Fibroblast of the aortic adventitia (primary cell): ENCODE results near the gene ELOVL6. TPM values are rescaled to one million over a fixed set of nuclear protein-coding genes. Genes with fewer than 3 reads are reported as not detected.

Source experiments
- DNase-seq: peaks from one replicate; pipeline ENCODE4 v3.0.0-alpha.2; 2010; ENCODE audit warnings: low read depth
- H3K4me3 ChIP-seq: 2 replicates; pipeline ENCODE4 v1.5.1; 2011; ENCODE audit warnings: low read depth, mild to moderate bottlenecking, control low read depth, low read length, moderate library complexity
- total RNA-seq: library from RNA; depleted of rRNA; stranded (reverse); fragments of >200 nt; gene quantifications from 2 replicates; pipeline ENCODE4 v1.2.3, GENCODE V29; 2012; ENCODE audit warnings: low replicate concordance
- TF ChIP-seq, protein P1 (sequence below): IDR thresholded peaks from 2 replicates; pipeline ENCODE4 v1.5.1; 2011; ENCODE audit warnings: mild to moderate bottlenecking, low read length, control low read depth, inconsistent platforms; ENCODE audit not compliant: insufficient read depth

ELOVL6 gene
- total RNA-seq, 1 donor, result 23.0 TPM

DNA sequence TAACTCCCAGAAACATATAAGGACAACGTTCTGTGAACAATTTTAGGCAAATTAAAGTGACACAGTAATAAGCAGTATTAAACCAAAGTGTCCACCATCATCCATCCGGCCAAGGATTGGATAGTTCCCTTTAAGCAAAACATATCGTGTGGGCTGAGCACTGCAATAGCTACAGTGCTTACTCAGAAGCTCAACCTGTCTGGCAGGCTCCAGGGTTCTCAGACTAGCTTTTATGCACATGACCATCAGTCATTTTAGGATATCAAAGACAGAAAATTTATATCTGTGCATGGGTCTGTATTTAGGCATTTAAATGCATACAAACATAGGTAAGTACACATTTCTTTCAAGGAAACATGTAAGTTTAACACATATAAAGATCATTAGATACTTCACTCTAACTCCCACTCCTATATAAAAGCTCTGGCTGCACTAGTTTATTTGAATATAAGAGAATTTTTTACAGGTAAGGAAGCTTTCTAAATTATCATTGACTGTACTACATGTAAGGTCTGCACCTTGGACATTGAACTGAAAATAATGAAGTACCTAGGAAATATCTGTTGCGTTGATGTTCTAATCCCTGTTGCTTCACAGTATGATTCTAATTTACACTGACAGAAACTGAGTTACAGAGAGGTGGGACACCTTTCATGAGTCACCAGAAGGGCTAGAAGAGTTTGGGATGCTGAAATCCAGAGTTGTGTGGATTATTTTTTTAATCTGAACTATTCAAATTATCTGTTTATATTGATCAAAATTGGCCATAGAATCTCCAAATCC is 67.6 kb downstream of the ELOVL6 start:
- no peak for DNase-seq
- no peak overlapping the region for H3K4me3 ChIP-seq
- TF ChIP-seq, protein P1, sequence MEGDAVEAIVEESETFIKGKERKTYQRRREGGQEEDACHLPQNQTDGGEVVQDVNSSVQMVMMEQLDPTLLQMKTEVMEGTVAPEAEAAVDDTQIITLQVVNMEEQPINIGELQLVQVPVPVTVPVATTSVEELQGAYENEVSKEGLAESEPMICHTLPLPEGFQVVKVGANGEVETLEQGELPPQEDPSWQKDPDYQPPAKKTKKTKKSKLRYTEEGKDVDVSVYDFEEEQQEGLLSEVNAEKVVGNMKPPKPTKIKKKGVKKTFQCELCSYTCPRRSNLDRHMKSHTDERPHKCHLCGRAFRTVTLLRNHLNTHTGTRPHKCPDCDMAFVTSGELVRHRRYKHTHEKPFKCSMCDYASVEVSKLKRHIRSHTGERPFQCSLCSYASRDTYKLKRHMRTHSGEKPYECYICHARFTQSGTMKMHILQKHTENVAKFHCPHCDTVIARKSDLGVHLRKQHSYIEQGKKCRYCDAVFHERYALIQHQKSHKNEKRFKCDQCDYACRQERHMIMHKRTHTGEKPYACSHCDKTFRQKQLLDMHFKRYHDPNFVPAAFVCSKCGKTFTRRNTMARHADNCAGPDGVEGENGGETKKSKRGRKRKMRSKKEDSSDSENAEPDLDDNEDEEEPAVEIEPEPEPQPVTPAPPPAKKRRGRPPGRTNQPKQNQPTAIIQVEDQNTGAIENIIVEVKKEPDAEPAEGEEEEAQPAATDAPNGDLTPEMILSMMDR, result no peak

DNA sequence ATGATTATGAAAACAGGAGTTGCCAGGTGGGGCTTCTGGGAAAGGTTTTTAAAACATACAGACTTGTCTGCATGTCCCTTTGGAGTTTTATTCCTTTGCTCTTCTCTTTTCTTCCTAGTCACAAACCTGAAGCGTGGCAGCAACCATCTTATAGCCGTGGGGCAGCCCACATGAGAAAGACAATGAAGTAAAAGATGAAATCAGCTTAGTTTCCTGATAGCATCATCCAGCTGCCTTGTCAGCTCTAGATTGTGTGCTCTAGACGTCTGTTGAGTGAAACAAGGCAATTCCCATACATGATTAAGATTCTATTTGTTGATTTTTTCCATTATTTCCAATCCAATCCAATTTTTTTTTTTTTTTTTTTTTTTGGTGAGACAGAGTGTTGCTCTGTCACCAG is 68.9 kb downstream of the ELOVL6 start:
- TF ChIP-seq, protein P1, result no peak
- DNase-seq, result no peak
- no peak overlapping the region for H3K4me3 ChIP-seq

DNA sequence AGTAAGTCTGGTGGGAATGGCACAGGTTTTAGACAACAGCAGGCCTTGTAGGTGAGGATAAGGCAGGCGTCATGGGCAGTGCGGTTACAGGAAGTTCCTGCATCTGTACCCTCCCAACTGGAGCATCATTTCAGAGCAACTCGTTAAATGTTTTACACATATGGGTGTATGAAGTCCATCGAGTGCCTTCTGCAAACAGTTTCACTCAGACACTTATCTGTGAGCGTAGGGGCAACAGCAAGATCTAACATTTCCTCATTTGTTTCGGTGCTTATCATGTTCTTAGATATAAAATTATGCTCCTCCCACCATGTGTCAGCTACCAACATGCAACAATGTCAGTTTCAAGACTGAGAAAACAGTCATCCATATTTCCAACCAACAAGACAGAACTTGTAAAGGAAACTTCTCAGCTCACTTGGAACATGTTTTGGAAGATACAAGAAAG is 69.9 kb downstream of the ELOVL6 start:
- TF ChIP-seq, protein P1, result no peak
- H3K4me3 ChIP-seq, result no peak overlapping the region
- no peak for DNase-seq

DNA sequence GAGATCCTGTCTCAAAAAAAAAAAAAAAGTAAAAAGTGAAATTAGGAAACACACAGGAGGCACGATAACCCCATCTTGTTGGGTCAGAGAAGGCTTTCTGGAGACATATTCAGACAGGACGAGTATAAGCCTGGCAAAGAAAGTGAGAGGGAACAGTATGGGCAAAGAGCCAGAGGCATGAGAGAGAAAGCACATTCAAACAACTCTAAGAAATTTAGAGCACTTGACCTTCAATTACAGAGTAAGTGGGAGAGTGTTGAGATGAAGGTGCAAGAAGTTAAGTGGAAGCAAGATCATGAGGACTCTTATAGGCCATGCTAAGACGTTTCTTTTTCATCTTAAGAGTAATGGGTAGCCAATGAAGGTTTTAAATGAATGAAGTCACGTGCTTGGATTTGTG is 70.4 kb downstream of the ELOVL6 start:
- H3K4me3 ChIP-seq, result no peak overlapping the region
- TF ChIP-seq, protein P1, result no peak
- DNase-seq, result no peak

DNA sequence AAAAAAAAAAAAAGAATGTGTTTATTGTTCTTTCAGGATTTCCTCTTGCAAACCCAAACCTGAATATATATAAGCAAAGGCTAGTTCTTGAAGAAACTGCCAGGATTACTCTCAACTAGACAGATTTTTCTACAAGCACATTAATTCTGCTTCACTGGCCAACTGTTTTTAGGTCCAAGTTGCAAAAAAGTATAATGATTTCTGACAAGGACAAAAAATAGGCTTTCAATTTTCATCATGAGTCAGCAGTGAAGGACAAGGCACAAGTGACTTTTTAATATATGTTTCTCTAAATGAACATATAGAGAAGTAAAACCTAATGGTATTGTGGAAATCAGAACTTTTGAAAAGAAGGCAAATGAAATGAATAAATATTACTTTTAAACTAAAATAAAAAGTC is 73.7 kb downstream of the ELOVL6 start:
- no peak overlapping the region for H3K4me3 ChIP-seq
- TF ChIP-seq, protein P1, result no peak
- DNase-seq, result no peak

DNA sequence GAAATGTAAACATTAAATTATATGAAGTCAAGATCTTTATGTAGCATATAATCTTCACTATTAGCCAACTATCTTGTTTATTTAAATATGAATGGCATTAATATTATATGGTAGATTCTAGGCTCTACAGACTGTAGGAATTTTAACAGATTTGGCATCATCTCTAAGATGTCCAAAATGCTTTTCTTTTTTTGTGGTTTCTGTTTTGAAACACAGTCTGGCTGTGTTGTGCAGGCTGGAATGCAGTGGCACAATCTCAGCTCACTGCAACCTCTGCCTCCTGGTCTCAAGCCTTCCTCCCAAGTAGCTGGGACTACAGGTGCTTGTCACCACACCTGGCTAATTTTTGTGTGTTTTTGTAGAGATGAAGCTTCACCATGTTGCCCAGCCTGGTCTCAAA is 76.2 kb downstream of the ELOVL6 start:
- peak; percentile 30 for DNase-seq
- no peak overlapping the region for H3K4me3 ChIP-seq
- TF ChIP-seq, protein P1, result no peak
